GM21529 (cell line): ENCODE results near the gene CST9.
"Not testable (repeated sequence)": the region's sequence is repeated elsewhere in the genome, so short reads cannot be mapped to it uniquely, and the experiment has no call there.

ENCODE experiments used
- ATAC-seq: cut with Tn5 transposase; IDR thresholded peaks from one replicate; pipeline ENCODE4 v1.9.1; 2021; ENCODE audit not compliant: unreplicated experiment

Gene CST9

DNA sequence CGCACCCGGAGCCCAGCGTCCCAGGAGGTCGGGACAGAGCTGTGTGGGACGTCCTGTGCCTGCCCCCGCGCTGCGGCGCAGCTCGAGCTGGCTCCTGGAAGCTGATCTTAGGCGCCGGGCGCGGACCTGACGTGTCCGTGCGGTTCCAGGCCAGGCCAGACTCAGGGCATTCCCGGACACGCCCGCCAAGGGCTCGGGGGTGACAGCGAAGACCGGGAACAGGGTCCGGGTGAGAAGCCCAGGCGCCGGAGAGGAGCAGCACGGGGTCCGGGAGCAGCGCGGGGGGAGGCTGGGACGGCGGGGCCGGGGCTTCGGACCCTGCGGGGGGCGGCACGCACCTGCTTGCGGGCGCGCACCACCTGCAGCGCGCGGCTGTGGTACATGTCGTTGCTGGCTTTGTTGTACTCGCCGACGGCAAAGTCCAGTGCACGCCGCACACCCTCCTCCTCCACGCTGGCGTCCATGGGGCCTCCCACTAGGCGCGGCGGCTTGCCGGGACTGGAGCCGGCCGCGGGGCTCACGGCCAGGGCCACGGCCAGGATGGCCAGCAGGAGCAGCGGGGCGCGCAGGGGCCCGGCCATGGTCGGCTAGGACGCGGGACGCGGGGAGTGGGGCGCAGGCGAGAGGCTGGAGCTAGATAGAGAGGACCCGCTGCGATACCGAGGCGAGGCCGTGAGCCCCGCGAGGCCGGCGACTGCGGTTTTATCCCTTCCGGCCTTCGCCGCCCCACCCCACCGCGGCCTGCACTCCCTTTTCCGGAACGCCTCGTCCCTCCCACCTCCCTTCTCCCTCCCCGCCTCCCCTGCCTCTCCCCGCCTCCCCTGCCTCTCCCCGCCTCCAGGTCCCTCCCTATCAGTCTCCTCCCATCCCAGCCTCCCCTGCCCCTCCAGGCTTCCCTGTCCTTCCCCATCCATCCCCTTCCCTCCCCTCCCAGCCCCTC is 31.8 kb upstream of the CST9 start, which contains the start of gene CST3:
Gene CST3 (minus strand): TSS at position 674 of the 940 bp plus-strand sequence. CDS start 93 bp downstream, at position 581.
- peak; percentile 56 for ATAC-seq

- ATAC-seq: no peak
Measured at GRCh38 chr20:23636908-23637281, 31.2 kb upstream of the CST9 start.

DNA sequence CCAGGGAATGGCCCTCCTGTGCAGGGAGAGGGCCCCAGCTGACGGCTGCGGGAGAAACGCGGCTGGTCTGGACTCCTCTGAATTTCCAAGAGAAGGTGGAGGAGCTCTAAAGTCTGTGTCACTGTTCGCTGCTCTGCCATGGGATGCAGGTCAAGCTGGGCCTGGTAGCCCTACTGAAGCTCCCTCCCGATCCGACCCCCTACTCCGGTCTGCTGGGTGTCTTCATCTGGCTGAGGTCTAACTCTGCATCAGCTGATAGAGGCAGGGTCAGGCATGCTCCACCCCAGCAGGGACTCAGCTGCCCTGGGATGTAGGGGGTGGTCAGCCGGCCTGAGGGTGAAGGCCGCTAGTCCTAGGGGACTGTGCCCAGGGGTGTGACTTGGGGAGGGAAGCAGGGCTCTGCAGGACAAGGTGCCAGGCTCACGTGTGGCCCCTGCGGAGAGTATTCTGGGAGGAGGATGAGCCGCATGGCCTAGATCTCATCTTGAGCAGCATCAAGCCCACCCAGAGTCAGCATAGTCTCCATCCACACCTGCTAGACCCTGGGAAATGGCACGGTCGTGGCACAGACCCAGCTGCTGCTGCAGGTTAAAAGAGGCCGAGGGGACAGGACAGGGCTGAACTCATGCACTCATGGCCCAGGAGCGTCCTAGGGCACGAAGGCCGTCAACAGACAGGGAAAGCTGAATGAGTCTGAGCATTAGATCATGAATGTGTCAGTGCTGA is 30.6 kb upstream of the CST9 start:
- no peak for ATAC-seq

- not testable (repeated sequence) for ATAC-seq
Measured at GRCh38 chr20:23635768-23636090, 30.0 kb upstream of the CST9 start.

DNA sequence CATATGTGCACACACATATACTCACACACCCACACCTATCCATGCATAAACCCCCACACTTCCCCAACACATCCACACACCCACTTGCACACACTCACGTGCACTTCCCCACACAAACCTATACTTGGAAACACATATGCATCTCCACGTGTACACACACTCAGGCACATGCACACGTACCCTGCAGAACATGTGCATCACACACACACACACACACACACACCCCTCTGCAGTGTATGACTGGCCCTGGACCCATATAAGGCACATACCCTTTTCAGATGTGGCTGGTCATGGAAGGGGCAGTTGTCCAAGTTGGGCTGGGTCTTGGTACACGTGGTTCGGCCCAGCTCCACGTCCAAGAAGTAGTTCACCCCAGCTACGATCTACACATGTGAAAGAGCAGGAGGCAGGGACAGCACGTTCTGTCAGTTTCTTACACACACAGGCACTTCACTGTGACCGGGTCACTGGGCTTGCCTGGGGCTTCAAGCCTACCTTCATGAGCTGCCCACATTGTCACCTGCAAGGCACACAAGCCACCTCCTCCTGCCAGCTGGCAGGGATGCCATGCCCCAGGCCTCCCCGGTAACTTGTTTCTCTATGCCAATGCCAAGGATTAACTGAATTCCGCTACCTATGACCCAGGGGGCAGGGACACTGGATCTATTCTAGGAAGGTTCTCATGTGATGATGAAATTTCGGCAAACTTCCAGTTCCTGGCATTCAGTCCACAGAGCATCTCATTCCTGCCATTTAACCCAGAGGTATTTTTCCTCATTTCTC is 29.5 kb upstream of the CST9 start:
- ATAC-seq: no peak

DNA sequence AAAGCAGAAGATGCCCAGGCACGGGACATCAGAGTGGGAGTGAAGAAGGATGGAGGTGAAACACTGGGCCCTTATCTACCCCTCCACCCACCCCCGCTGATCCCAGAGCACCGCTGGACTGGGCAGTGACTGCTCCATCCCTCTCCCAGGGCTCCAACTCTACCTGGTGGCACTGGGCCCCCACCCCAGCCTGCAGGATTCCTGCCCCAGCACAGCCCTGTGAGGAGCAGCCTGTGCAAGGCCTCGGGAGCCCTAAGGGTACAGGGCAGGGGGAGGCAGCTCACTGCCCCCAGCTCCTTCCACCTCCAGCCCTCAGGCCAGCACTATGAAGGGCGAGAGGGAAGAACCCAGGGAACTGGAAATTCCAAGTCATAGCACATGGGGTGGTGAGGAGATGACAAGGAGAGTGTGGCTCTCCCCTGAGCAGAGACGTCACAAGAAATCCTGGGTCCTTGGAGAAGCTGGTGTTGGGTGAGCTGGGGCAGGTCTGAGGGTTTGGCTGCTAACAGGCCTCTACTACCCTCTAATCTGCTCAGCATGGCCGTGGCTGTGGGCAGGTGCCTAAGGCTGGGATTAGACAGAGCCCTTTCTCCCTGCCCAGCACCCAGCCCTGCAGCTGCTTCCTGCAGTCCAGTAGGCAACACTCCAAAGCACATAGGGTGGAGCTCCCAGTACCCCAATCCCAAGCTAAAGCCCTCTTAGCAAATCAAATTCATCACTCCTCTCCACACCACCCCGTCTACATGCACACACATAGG is 28.5 kb upstream of the CST9 start:
- no peak for ATAC-seq

GRCh38 chr20:23632711-23633573 is 27.2 kb upstream of the CST9 start:
- no peak for ATAC-seq

- no peak for ATAC-seq
Measured at GRCh38 chr20:23631981-23632710, 26.4 kb upstream of the CST9 start.

DNA sequence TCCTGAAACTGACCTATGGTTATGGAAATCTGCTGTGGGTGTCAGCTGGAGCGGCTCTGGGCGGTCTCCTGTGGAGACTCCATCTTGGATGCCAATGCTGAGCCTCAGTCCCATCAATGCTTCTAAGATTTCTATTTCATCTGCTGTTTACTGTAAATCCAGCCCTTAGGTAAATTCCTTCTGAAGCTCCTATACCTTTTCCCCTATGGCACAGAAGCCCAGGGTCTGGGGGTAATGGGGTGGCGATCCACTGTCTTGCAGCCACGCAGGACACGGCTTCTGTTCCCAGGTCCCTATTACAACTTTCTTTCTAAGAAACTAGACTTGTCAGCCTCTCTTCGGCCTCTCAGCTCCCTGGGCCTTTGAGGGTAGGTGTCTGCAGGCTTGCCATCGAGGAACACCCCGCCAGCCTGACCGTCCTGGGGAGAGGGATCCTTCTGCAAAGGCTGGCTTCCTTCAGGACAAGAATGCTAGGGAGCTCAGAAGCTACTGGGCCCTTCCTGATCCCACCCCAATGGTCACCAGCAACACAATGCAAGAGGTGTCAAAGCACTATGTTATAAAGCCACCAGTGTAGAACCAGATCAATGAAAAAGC is 25.6 kb upstream of the CST9 start:
- ATAC-seq: no peak

- no peak for ATAC-seq
Measured at GRCh38 chr20:23630392-23630849, 24.7 kb upstream of the CST9 start.

- no peak for ATAC-seq
Measured at GRCh38 chr20:23629542-23630391, 24.1 kb upstream of the CST9 start.

DNA sequence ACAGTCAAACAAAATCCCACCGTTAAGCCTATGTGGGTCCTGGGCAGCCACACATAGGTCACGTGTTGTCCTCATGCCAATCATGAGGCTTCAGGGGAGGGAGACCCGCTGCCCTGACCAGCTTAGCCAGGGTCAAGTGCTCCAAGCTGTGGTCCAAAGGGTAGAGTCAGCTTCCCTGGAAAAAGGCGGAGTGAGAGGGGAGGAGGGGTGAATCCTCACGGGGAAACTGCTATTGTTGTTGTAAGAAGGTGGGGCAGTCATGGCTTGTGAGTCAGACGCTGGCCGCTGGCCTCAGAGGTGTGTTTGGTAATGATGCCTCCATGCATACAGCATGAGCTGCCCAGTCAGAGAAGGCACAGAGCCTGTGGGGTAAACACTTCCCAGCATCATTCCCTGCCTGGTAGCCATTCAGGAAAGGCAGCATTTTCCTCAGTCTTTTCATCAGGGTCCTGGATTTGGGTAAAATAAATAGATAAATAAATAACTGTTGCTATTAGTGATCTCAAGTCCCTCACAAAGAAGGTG is 23.4 kb upstream of the CST9 start:
- ATAC-seq: no peak

GRCh38 chr20:23628402-23629016 is 22.8 kb upstream of the CST9 start:
- ATAC-seq: no peak

GRCh38 chr20:23627501-23627900 is 21.8 kb upstream of the CST9 start:
- ATAC-seq: no peak

GRCh38 chr20:23626040-23626620 is 20.4 kb upstream of the CST9 start:
- ATAC-seq: no peak

- ATAC-seq: peak; percentile 66
Measured at GRCh38 chr20:23625236-23625964, 19.7 kb upstream of the CST9 start.
